ENCODE results near the gene DSCAM.
"Not testable (repeated sequence)": the region's sequence is repeated elsewhere in the genome, so short reads cannot be mapped to it uniquely, and the experiment has no call there.

DSCAM gene

GRCh38 chr21:40271164-40271563 lies 575.8 kb downstream of the DSCAM start:
- no peak for DNase-seq

- no peak for DNase-seq
Measured at GRCh38 chr21:40270047-40270446, 576.9 kb downstream of the DSCAM start.

- DNase-seq, result no peak
Measured at GRCh38 chr21:40269239-40269638, 577.7 kb downstream of the DSCAM start.

GRCh38 chr21:40258456-40258855 lies 588.5 kb downstream of the DSCAM start:
- DNase-seq, result not testable (repeated sequence)

- DNase-seq, result no peak
Measured at GRCh38 chr21:40257342-40257741, 589.6 kb downstream of the DSCAM start.

GRCh38 chr21:40255518-40256444 lies 591.2 kb downstream of the DSCAM start:
- DNase-seq, result no peak

- no peak for DNase-seq
Measured at GRCh38 chr21:40254540-40255465, 592.2 kb downstream of the DSCAM start.

- DNase-seq, result no peak
Measured at GRCh38 chr21:40253112-40253511, 593.8 kb downstream of the DSCAM start.

GRCh38 chr21:40250514-40251294 lies 596.3 kb downstream of the DSCAM start:
- DNase-seq, result no peak

- no peak for DNase-seq
Measured at GRCh38 chr21:40244981-40245380, 602.0 kb downstream of the DSCAM start.

GRCh38 chr21:40243685-40244084 lies 603.3 kb downstream of the DSCAM start:
- no peak for DNase-seq

- no peak for DNase-seq
Measured at GRCh38 chr21:40242586-40243265, 604.2 kb downstream of the DSCAM start.

- no peak for DNase-seq
Measured at GRCh38 chr21:40235528-40235927, 611.4 kb downstream of the DSCAM start.

GRCh38 chr21:40231979-40232378 lies 615.0 kb downstream of the DSCAM start:
- no peak for DNase-seq

- no peak for DNase-seq
Measured at GRCh38 chr21:40227096-40227495, 619.9 kb downstream of the DSCAM start.

GRCh38 chr21:40215941-40216340 lies 631.0 kb downstream of the DSCAM start:
- no peak for DNase-seq

GRCh38 chr21:40210251-40210650 lies 636.7 kb downstream of the DSCAM start:
- DNase-seq, result no peak

GRCh38 chr21:40208948-40209345 lies 638.0 kb downstream of the DSCAM start:
- no peak for DNase-seq

GRCh38 chr21:40208206-40208947 lies 638.6 kb downstream of the DSCAM start:
- DNase-seq, result no peak

- no peak for DNase-seq
Measured at GRCh38 chr21:40200946-40201345, 646.0 kb downstream of the DSCAM start.

- no peak for DNase-seq
Measured at GRCh38 chr21:40200126-40200525, 646.8 kb downstream of the DSCAM start.
